B cell (primary cell): ENCODE data around the gene LTBP2.

ENCODE experiments used
- EZH2 ChIP-seq: IDR thresholded peaks from 2 replicates; pipeline ENCODE4 v1.6.1; 2012; ENCODE audit warnings: borderline replicate concordance, low read depth, mild to moderate bottlenecking, moderate library complexity, low read length; ENCODE audit not compliant: insufficient read depth, poor library complexity, severe bottlenecking
- TF ChIP-seq, protein P1 (sequence below): fragments of 200-600 bp; IDR thresholded peaks from one replicate; pipeline ENCODE4 v1.8.0; 2022; ENCODE audit warnings: antibody characterized with exemption, mild to moderate bottlenecking

DNA sequence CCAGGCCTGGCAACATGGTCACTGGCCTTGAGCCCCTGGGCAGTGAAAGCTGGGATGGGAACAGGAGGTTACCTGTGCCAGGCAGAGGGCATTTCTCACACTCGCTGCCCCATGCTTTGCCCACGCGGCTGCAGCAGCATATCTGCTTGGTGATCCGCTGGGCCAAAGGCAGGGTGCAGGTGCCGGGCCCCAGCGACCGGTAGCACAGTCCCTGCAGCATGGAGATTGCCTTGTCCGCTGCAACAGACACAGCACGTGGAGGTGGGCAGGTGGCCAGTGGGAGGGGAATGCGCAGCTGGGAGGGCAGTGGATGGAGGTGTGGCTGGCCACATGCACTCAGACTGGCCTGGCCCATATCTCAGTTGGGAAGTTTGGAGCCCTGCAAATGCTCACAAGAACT lies 83.2 kb downstream of the LTBP2 start:
- TF ChIP-seq, protein P1, sequence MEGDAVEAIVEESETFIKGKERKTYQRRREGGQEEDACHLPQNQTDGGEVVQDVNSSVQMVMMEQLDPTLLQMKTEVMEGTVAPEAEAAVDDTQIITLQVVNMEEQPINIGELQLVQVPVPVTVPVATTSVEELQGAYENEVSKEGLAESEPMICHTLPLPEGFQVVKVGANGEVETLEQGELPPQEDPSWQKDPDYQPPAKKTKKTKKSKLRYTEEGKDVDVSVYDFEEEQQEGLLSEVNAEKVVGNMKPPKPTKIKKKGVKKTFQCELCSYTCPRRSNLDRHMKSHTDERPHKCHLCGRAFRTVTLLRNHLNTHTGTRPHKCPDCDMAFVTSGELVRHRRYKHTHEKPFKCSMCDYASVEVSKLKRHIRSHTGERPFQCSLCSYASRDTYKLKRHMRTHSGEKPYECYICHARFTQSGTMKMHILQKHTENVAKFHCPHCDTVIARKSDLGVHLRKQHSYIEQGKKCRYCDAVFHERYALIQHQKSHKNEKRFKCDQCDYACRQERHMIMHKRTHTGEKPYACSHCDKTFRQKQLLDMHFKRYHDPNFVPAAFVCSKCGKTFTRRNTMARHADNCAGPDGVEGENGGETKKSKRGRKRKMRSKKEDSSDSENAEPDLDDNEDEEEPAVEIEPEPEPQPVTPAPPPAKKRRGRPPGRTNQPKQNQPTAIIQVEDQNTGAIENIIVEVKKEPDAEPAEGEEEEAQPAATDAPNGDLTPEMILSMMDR, result no peak
- TF ChIP-seq EZH2, result no peak
